TTC549 (cell line): ENCODE data around the gene GAGE10.
"Not testable (repeated sequence)": the region's sequence is repeated elsewhere in the genome, so short reads cannot be mapped to it uniquely, and the experiment has no call there.

Source experiments
- FAIRE-seq: peaks from 2 replicates; lab custom pipeline; 2012; peaks lifted over from hg19 to GRCh38; lab: Jason Lieb, UNC

The GAGE10 gene

DNA sequence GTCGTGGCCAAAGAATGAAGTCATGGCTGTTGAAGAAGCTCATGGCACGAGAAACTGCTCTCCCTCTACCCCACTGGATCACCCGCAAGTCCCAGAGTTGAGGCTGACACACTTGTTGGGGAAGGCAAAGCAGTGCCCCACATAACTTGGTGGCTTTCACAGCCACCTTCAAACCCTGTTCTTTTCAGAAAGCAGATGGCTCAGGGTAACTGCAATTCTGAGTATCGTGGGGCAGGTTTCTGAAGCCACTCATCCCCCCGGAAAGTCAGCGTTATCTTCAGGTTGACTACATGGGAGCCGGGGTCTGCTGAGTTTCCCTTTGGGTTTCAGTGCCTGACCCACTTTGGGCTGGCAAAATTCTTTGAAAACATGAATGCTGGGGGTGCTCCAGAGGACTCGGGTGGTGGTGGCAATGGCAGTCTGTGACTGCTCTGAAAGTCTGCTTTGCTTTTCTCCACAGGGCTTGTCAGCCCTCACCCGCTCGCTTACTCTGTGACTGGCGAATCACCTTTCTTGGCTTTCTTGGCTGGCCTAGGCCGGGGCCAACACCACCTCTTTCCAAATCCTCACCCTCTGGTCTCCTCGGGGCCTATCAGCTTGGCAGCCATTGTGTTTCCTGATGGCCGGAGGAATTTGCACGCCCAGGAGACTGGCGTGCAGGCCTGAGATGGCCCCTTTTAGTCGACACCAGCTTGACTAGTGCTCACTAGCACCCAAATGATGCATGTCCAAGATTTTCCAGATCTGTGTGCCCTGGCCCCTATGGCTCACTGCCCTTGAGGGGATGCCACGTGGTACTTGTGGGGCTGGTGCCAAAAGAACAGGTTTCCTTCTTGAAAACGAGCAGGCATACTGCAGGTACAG lies 26.5 kb upstream of the GAGE10 start:
- FAIRE-seq, result no peak

DNA sequence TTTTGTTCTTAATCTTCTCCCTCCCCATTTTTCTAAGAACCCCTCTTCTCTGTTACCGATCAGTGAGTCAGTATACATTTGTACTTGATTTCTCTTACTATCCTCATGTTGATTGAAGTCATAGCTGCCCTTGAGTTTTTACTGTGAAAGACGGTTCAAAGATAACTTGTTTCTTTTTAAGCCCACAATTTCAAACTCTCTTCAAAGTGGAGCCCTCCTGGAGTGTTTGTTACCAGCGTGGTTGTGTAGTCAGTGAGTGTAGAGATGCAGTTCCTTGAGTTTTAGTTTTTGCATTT lies 26.0 kb upstream of the GAGE10 start:
- no peak for FAIRE-seq

DNA sequence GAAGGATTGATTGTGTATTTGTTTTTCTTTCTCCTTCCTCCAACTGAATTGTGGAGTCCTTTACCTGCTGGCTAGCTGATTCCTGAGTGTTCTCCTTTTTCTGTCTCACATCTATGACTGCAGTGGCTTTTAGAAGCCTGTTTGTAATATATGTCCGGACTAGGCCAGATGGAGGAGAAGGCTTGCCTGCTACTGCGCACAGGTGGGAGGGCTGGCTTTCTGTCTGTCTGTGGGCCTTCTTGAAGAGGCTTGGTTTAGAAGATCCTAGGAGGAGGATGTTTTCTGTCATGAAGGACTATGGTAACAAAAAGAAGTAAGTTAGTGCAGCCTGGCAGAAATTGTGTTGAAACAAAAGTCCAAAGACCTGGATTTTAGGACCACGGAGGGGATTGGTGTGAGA lies 25.4 kb upstream of the GAGE10 start:
- FAIRE-seq, result no peak

DNA sequence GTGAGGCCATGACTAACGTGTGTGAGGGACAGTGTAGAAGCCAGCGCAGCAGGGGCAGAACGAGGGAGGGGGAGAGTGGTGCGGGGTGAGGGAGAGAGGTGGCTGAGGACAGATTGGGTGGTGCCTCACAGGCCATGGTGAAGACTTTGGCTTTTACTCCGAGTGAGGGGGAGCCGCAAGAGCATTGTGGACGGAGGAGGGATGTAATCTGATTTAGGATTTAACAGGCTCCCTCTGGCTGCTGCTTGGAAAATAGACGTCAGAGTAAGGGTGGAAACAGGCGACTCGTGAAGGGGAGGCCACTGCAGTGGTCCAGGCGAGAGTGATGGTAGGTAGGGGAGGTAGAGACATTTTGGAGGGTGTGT lies 20.8 kb upstream of the GAGE10 start:
- no peak for FAIRE-seq

DNA sequence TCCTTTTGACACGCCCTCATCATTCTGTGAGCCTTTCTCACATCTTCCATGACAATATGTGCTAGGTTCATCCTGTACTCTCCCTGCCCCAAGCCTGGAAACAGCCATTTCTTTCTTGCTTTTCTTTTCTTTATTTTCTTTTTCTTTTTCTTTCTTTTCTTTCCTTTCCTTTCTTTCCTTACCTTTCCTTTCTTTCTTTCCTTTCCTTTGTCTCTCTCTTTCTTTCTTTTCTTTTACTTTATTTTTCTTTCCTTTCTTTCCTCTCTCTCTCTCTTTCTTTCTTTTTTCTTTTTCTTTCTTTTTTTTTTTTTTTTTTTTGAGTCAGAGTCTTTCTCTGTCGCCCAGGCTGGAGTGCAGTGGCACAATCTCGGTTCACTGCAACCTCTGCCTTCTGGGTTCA lies 19.2 kb upstream of the GAGE10 start:
- no peak for FAIRE-seq

DNA sequence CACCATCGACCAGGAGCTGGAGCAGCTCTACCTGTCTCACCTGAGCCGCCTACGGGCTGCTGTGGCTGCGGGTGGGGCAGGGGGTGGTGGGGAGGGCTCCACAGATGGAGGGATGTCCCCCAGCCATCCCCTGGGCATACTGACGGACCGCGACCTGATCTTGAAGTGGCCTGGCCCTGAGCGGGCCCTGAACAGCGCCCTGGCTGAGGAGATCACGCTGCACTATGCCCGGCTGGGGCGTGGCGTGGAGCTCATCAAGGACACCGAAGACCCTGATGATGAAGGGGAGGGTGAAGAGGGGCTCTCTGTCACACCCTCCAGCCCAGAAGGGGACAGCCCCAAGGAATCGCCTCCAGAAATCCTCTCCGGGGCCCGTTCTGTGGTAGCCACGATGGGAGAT lies 17.3 kb upstream of the GAGE10 start:
- FAIRE-seq, result no peak

DNA sequence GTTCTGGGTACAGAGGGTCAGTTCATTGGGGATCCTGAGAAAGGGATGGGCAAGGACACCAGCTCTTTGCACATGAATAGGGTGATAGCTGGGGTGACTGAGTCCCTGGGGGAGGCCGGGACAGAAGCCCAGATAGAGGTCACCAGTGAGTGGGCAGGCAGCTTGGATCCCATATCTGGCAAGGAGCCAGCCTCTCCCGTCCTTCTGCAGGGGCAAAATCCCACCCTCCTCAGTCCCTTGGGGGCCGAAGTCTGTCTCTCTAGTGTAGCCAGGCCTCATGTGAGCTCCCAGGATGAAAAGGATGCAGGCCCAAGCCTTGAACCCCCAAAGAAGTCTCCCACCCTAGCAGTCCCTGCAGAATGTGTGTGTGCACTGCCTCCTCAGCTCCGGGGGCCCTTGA lies 16.9 kb upstream of the GAGE10 start:
- no peak for FAIRE-seq

DNA sequence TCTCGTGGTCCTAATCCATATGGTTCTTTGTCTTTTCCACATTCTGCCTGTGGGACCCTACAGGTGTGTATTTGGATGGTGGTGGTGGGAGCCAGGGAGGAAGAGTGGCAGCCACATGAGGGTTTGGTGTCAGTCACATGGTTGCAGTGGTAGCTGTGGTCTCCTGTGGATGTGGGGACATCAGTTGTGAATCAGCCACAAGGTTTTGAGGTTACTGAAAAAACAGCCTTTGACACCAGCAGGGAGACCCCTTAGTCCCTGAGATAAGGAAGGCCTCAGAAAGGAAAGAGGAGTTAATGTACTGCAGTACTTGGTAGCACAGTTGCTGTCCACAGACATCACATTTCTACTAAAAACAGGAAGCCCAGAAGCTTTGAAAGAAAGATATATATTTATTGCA lies 15.8 kb upstream of the GAGE10 start:
- no peak for FAIRE-seq

DNA sequence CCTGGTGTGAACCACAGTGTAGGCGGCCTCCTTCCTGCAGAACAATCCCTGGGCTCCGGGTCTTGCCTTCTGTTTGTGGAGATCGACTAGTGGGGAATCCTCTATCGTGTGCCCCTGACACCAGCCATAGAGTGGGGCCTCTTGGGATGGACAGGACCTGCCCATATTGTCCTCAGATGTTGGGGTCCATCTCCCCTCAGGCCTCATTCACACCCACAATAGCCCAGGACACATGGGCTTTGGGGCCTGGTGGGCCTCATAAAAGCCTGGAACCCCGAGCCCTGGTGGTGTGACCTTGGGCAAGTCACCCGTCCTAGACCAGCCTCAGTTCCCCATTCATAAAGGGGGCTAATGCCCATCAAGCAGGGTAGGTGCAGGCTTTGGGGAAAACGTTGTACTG lies 13.2 kb upstream of the GAGE10 start:
- no peak for FAIRE-seq

DNA sequence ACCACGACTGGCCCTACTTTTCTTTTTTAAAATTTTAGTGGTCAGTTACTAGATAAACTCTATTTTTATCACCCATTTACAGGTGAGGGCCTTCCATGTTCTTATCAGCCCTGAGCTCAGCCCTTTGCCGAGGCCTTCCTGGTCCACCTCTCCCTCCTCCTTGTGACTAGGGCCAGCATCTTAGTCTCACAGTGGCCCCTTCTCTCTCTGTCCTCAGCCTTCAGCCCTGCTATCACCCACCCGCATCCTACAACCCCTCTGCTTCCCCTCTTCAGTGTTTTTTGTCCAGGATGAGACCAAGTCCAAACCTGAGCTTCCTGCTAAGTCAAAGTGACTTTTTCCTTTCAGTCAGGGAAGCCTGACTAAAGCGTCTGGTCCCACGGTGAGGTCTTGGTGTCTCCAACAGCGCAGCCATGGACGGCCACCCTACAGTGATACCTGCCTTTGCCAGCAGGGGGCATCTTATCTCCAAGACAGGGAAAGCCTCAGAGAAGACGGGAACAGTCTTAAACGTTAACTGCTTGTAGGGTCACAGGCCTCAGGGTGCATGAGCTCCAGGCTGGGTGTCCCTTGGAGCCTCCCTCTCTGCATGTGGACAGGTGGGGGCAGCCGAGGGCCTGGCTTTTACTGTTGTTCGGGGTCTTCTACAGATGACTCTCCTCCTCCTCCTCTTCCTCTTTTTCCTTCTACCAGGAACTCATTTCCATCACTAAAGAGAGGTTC lies 11.7 kb upstream of the GAGE10 start:
- no peak for FAIRE-seq

DNA sequence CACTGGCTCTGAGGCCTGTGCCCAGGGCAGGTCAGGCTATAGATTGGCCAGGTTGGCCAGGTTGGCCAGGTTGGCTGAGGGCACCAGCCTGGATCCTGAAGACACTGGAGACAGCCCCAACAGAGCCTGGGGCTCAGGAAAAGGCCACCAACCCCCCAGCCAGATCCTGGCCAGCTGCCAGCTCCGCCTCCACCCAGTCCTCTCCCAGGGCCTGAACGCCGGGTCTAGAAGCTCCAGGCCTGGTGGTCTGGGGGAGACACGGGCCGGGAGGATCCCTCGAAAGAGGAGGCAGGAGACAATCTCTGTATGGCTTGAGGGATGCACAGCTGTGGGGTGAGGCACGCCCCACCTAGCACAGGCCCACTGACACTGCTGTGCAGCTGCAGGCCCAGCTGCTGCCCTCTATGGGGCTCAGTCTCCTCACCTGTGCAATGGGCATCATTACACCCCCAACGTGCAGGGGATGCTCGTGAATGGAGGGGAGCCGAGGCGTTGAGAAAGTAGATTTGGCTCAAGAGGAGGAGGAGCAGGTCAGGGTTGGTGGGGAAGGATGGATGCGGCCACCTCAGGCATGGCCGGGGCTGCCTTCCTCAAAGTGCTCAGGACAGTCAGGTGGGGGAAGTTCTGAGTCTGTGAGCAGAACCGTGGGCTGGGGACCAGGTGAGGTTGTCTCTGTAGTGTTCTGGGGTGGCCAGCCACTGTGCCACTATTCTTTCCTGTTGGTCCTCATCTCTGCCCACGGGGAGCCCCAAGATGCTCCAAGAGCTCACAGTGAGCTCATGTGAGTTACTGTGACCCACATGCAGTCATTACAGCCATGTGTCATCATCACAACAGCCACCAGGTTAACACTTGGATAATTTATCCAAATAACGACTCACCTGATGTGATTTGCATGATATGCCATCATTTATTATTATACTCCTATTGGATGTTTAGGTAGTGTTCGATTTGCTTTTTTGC lies 10.8 kb upstream of the GAGE10 start:
- no peak for FAIRE-seq

DNA sequence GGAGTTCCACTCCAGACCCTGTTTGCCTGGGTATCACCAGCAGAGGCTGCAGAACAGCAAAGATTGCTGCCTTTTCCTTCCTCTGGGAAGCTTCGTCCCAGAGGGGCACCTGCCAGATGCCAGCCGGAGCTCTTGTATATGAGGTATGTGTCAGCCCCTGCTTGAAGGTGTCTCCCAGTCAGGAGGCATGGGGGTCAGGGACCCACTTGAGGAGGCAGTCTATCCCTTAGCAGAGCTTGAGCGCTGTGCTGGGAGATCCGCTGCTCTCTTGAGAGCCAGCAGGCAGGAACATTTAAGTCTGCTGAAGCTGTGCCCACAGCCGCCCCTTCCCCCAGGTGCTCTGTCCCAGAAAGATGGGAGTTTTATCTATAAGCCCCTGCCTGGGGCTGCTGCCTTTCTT lies 4.2 kb upstream of the GAGE10 start:
- not testable (repeated sequence) for FAIRE-seq

DNA sequence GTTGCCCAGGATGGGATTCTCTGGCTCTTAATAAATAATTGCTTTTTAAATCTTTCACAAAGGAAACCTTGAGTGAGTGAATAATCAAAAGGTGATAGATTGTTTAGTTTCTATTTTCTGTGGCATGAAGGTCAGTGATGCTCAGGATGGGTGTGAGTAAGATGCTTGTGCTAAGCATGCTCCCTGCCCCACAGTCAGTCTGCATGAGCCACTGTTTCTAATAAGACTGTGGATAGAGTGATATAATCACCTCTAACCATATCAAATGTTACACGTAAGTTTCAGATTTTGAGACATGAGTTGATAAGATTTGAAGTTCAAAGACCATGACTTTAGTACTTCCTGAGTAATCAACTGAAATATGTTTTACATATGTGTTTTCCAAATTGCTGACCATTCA lies 2.7 kb upstream of the GAGE10 start:
- no peak for FAIRE-seq

DNA sequence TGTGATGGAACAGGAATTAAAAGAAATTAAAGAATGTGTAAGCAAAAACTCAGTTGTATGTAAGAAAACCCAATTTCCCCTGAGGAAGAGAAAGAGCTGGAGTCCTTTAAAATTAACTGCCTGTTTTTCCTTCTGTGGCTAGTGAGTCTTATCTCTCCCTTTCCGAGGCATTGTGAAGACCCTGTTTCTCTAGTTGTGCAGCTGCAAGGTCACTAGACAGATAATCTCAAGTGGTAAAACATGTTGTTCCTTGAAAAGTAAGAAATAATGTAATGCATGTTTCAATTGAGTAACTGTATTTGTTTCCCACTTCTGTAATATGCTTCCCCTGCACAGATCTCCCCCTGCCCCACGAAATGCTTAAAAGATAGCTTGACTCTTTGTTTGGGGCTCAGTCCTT lies 4.3 kb downstream of the GAGE10 start:
- FAIRE-seq, result not testable (repeated sequence)

DNA sequence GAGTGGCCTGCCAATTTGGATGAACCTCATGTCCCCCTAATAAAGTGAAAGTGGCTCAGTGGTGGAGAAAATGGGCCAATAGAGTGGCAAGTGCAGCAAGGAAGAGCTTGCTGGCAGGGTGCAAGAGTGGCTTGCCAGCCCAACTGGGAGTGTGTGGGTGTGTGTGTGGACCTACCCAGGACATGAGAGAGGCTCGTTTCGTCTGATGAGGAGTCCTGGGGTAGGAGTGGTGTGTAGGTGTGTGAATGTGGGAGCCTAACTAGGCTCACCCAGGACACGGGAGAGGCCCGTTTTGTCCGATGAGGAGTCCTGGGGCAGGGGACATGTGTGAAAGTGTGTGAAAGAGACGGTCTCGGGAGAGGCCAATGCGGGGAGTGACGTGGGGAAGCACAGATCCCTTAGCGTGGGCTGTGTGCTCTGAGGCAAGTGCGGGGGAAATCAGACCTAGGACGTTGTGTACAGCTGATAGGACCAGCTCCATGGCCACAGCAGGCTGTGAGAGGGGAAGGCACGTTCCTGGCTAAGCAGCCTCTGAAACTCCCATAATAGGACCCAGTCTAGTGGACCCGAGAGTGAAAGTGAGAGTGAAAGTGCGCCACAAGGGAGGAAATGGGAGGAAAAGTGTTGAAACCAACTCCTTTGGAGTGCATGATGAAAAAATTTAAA lies 5.3 kb downstream of the GAGE10 start:
- FAIRE-seq, result no peak

DNA sequence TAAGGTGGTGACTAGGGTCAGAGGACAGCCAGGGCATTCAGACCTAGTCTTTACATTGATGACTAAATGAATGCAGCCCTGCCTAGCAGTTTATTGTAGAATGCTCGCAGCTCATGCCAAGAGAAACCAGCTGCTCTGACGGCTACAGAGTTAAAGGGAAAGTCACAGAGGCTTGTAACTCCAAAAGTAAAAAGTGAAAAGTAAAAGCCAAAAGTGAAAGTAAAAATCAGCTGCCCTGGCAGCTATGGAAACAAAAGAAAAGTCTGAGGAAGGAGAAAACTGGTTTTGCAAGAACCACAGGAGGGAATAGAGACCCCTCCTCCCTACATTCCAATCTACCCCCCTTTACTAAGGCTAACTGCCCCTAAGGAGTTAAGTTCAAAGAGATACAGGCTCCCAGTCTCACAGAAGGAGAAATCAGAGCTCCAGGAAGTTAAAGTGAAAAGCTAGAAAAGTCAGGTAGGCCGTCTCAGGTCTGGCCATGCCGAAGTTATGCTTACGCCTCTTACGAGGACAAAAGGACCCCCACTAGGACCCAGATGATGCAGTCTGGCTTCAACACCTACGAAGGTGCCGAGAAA lies 6.0 kb downstream of the GAGE10 start:
- no peak for FAIRE-seq

DNA sequence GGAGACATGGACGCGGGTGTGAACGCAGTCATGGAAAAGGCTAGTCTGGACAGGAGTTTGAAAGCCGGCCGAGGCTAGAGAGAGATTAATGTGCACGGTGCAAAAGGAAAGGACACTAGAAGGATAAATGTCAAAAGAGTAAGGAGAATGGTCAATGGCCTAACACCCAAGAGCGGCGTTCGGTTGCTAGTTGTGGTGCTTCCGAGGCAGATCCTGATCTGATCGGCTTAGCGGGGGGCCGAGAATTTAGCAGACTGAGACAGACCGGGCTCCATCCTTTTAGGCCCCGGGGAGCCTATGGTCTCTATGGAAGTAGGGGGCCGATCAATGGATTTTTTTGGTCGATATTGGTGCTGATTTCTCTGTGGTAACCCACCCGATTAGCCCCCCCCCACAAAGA lies 6.9 kb downstream of the GAGE10 start:
- FAIRE-seq, result no peak

DNA sequence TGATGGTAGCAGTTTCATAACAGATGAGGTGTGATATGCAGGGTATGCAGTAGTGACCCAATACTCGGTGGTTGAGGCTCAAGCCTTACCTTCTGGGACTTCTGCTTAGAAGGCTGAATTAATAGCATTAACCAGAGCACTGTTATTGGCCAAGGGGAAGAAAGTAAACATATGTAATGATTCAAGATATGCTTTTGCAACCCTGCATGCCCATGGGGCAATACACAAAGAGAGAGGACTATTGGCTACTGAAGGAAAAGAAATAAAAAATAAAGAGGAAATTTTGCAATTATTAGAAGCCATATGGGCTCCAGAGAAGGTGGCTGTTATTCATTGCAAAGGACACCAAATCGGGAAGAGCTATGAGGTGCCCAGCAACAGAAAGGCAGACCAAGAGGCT lies 8.7 kb downstream of the GAGE10 start:
- no peak for FAIRE-seq

DNA sequence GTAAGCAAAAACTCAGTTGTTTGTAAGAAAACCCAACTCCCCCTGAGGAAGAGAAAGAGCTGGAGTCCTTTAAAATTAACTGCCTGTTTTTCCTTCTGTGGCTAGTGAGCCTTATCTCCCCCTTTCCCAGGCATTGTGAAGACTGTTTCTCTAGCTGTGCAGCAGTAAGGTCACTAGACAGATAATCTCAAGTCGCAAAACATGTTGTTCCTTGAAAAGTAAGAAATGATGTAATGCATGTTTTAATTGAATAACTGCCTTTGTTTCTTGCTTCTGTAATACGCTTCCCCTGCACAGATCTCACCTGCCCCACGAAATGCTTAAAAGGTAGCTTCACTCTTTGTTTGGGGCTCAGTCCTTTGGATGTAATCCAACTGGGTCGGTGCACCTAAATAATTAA lies 12.6 kb downstream of the GAGE10 start:
- FAIRE-seq, result no peak

DNA sequence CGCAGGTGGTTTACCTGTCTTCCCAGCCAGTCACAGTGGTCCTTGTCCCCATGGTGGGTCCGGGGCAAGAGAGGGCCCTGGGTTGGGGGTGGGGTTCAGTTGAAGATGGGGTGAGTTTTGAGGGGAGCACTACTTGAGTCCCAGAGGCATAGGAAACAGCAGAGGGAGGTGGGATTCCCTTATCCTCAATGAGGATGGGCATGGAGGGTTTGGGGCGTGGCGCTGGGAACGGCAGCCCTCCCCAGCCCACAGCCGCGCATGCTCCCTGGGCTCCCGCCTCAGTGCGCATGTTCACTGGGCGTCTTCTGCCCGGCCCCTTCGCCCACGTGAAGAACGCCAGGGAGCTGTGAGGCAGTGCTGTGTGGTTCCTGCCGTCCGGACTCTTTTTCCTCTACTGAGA lies 18.3 kb downstream of the GAGE10 start, which contains the start of gene GAGE12J:
Gene GAGE12J (plus strand): TSS at position 301 of the 400 bp plus-strand sequence. CDS start 1,157 bp downstream, outside the sequence.
- not testable (repeated sequence) for FAIRE-seq

DNA sequence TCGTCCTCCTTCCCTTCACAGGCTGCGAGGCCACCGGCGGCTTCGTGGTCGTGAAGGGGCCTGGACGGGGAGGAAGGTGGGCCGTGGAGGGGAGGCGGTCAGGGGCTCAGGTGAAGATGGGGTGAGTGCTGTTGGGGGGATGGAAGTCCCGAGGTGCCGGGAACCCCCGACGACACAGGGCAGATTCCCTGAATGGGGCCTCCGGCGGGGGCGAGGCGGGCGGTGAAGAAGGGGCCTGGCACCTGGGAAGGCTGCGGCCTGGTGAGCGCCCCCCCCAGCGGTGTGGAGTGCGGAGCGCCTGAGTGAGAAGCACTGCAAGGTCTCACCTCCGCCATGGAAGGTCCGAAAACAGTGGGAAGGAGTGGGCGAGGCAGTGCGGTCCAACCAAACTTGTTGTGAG lies 18.8 kb downstream of the GAGE10 start:
- FAIRE-seq, result not testable (repeated sequence)

DNA sequence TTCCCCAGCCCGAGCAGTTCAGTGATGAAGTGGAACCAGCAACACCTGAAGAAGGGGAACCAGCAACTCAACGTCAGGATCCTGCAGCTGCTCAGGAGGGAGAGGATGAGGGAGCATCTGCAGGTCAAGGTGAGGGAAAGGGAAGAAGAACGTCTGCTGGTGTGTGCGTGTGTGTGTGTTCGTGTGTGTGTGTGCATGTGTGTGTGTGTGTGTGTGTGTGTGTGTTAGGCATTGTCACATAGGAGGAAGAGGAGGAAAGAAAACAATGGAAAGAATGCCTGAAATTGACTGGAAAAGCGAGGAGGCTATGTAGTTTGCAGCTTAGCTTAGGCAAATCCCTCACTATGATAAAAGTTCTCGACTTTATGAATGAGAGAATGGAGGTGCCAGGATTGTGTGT lies 20.3 kb downstream of the GAGE10 start:
- FAIRE-seq, result not testable (repeated sequence)
